ENCODE results near the gene PPP1R1B.

PPP1R1B gene

DNA sequence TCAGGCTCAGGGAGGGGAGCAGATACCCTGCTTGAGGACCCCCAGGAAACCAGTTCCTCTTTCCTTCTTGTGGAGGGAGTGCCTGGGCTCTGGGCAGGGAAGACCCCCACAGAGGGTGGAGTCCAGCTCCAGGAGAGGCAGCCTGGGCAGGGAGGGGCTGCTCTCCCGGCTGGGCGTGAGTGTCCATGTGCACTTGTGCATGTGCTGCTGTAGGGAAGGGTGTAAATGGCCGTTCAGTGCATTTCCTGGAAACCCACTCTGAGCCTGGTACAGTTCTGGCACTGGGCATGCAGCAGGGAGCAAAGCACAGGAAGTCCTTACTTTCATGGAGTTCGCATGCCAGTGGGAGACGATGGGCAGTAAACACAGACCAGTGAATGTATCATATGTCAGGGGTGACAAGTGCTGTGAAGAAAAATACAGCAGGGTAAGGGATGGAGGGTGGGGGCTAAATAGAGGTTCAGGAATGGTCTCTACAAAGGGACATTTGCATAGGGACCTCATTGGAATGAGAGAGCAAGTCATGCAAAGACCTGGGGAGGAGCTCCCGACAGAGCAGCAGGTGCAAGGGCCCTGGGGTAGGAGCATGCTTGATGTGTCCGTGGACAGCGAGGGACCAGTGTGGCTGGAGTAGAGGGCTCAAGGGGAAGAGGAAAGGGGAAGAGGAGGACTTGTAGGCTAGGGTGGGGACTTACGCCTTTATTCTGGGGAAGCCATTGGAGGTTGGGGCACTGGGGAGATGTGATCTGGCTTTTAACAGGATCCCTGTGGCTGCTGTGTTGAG, 15.7 kb downstream of the PPP1R1B start:
- no peak for TF ChIP-seq EP300 (IDR thresholded peaks at IDR 0.05; ENCODE audit: borderline replicate concordance)
- no peak for TF ChIP-seq NFIC (IDR thresholded peaks at IDR 0.05)
- TF ChIP-seq TAF1 (IDR thresholded peaks at IDR 0.05; ENCODE audit: low read depth): no peak
- TF ChIP-seq RAD21 (IDR thresholded peaks at IDR 0.05; ENCODE audit: low read depth): no peak
- TF ChIP-seq EGR1 (IDR thresholded peaks at IDR 0.05): no peak
- no peak for TF ChIP-seq ZBTB7A (IDR thresholded peaks at IDR 0.05; ENCODE audit: low read depth)
- TF ChIP-seq CEBPB (IDR thresholded peaks at IDR 0.05): no peak
- TF ChIP-seq TEAD4 (IDR thresholded peaks at IDR 0.05): no peak
- no peak for TF ChIP-seq CREB1 (IDR thresholded peaks at IDR 0.05; ENCODE audit: low read depth)
- TF ChIP-seq, protein P1, sequence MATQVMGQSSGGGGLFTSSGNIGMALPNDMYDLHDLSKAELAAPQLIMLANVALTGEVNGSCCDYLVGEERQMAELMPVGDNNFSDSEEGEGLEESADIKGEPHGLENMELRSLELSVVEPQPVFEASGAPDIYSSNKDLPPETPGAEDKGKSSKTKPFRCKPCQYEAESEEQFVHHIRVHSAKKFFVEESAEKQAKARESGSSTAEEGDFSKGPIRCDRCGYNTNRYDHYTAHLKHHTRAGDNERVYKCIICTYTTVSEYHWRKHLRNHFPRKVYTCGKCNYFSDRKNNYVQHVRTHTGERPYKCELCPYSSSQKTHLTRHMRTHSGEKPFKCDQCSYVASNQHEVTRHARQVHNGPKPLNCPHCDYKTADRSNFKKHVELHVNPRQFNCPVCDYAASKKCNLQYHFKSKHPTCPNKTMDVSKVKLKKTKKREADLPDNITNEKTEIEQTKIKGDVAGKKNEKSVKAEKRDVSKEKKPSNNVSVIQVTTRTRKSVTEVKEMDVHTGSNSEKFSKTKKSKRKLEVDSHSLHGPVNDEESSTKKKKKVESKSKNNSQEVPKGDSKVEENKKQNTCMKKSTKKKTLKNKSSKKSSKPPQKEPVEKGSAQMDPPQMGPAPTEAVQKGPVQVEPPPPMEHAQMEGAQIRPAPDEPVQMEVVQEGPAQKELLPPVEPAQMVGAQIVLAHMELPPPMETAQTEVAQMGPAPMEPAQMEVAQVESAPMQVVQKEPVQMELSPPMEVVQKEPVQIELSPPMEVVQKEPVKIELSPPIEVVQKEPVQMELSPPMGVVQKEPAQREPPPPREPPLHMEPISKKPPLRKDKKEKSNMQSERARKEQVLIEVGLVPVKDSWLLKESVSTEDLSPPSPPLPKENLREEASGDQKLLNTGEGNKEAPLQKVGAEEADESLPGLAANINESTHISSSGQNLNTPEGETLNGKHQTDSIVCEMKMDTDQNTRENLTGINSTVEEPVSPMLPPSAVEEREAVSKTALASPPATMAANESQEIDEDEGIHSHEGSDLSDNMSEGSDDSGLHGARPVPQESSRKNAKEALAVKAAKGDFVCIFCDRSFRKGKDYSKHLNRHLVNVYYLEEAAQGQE (IDR thresholded peaks at IDR 0.05; ENCODE audit: low read depth): no peak
- no peak for TF ChIP-seq YY1 (IDR thresholded peaks at IDR 0.05; ENCODE audit: low read depth)
- no peak for TF ChIP-seq TCF12 (IDR thresholded peaks at IDR 0.05; ENCODE audit: low read depth)
- TF ChIP-seq FOXM1 (IDR thresholded peaks at IDR 0.05; ENCODE audit: borderline replicate concordance, low read depth): no peak
- no peak for TF ChIP-seq USF1 (IDR thresholded peaks at IDR 0.05)

- TF ChIP-seq FOXM1 (IDR thresholded peaks at IDR 0.05; ENCODE audit: borderline replicate concordance, low read depth) (no peak), EP300 (IDR thresholded peaks at IDR 0.05; ENCODE audit: borderline replicate concordance) (no peak), TCF12 (IDR thresholded peaks at IDR 0.05; ENCODE audit: low read depth) (no peak), ZBTB7A (IDR thresholded peaks at IDR 0.05; ENCODE audit: low read depth) (no peak), NFIC (IDR thresholded peaks at IDR 0.05) (no peak), CEBPB (IDR thresholded peaks at IDR 0.05) (no peak), YY1 (IDR thresholded peaks at IDR 0.05; ENCODE audit: low read depth) (no peak), CREB1 (IDR thresholded peaks at IDR 0.05; ENCODE audit: low read depth) (no peak)
- TF ChIP-seq, protein P2, sequence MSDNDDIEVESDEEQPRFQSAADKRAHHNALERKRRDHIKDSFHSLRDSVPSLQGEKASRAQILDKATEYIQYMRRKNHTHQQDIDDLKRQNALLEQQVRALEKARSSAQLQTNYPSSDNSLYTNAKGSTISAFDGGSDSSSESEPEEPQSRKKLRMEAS (IDR thresholded peaks at IDR 0.05): no peak
- TF ChIP-seq, protein P1 (IDR thresholded peaks at IDR 0.05; ENCODE audit: low read depth): no peak
Measured at GRCh38 chr17:39643271-39643670, 16.5 kb downstream of the PPP1R1B start.

DNA sequence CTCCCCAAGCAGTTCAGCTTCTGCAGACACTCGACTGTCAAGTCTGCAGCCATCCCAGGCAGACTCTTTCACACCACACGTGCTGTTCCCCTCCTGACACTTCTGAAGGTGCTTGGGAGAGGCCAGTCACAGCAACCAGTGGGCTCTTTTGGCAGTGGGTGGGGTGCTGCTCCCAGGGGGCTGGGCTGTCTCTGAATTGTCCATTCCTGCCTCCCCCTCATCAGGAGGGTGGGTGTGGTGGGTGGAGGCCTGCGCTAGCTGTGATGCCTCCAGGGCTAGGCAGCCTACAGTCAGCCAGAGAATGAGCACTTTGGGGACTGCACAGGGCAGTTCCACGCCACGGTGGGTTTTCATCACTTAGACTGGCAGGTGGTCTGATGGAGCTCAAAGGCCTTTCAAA, 20.5 kb downstream of the PPP1R1B start:
- TF ChIP-seq, protein P2 (IDR thresholded peaks at IDR 0.05): no peak
- no peak for TF ChIP-seq RAD21 (IDR thresholded peaks at IDR 0.05; ENCODE audit: low read depth)
- TF ChIP-seq EGR1 (IDR thresholded peaks at IDR 0.05): no peak

DNA sequence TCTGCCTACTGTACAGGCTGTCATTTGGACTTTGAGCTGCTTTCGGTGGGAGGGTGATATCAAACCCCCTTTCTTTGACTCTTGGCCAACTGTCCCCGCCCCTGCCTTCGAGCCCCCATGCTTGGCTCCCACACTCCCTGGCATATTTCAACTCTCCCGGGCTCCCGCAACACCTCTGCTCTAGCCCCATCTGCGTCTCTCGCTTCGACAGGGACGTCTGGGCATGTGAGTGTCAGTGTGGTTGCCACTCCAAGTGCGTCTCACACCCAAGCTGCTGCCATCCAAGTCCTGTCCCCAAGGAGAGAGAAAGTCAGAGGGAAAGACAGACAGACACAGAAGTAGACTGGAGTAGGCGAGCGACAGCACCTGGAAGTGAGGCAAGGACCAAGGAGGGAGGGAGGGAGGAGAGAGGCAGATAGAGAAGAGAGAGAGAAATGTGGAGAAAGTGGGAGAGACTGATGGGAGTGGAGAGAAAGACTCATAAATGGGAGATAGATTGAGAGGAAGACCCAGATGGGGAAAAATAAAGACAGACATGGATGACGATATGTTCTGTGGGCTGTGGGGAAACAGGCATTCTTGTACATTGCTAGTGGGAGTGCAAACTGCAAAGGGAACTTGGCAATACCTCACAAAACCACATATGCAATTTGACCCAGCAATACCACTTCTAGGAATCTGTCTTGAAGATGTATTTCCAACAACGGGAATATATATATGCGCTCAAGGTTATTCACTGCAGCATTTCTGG, 22.0 kb downstream of the PPP1R1B start:
- no peak for TF ChIP-seq EP300 (IDR thresholded peaks at IDR 0.05; ENCODE audit: borderline replicate concordance)
- TF ChIP-seq USF1 (IDR thresholded peaks at IDR 0.05): no peak
- TF ChIP-seq, protein P1 (IDR thresholded peaks at IDR 0.05; ENCODE audit: low read depth): no peak
- no peak for TF ChIP-seq NFIC (IDR thresholded peaks at IDR 0.05)
- TF ChIP-seq, protein P2 (IDR thresholded peaks at IDR 0.05): no peak
- TF ChIP-seq CREB1 (IDR thresholded peaks at IDR 0.05; ENCODE audit: low read depth): no peak

Data from Ishikawa (cell line).